GM06990 (cell line): Measurements from ENCODE around the gene PFN2.

Source experiments
- DNase-seq: peaks from one replicate; pipeline ENCODE4 v3.0.0-alpha.2; 2011; ENCODE audit not compliant: insufficient read length; ENCODE audit errors: extremely low read depth
- H3K27me3 ChIP-seq: replicated peaks from 2 replicates; pipeline ENCODE4 v1.6.0; 2011; ENCODE audit warnings: low read length; ENCODE audit not compliant: control insufficient read depth, insufficient read depth
- H3K36me3 ChIP-seq: 2 replicates; pipeline ENCODE4 v1.5.1; 2011; ENCODE audit warnings: low read length; ENCODE audit not compliant: control insufficient read depth, insufficient read depth
- H3K4me3 ChIP-seq: replicated peaks from 2 replicates; pipeline ENCODE4 v1.5.1; 2011; ENCODE audit warnings: low read depth, mild to moderate bottlenecking, control low read depth, low read length
- TF ChIP-seq, protein P1 (sequence below): IDR thresholded peaks from 2 replicates; pipeline ENCODE4 v1.5.1; 2011; ENCODE audit warnings: low read length, control low read depth, mild to moderate bottlenecking, inconsistent platforms; ENCODE audit not compliant: insufficient read depth, poor library complexity, severe bottlenecking

Gene PFN2

DNA sequence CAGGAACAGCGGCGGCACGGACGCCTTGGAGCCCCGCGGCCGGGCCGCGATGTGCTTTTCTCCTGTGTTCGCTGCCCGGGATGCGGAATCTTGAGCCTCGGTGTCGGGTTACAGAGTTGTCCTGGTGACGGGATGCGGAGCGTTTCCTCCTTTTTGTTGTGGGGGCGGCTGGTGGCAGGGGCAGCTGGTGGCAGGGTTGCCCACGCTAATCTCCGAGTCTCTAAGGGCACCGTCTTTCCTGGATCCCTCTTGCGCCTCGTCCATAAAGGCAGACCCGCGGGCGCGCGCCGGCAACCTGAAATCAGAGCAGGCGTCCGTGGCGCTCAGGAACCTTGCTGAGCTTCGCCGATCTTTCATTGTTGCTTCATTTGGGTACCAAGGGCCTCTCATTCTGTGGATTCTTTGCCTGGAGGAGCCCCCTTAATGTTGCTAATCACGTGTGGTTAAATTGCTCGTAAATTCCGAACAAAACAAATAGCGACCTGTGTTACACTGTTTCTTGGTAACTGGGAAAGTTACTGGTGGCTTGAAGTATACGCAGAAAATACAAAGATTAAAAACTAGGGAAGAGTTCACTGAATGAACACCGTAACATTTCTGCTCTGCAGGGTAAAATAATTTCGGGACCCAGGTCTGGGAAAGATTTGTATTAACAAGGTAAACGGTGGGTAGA lies 844 bp upstream of the PFN2 start:
- peak overlapping the region; percentile 63 for H3K4me3 ChIP-seq
- DNase-seq, result no peak
- H3K27me3 ChIP-seq, result no peaks in the 10 kb centered on the region; the same call in 1 of the 2 replicates
- TF ChIP-seq, protein P1, sequence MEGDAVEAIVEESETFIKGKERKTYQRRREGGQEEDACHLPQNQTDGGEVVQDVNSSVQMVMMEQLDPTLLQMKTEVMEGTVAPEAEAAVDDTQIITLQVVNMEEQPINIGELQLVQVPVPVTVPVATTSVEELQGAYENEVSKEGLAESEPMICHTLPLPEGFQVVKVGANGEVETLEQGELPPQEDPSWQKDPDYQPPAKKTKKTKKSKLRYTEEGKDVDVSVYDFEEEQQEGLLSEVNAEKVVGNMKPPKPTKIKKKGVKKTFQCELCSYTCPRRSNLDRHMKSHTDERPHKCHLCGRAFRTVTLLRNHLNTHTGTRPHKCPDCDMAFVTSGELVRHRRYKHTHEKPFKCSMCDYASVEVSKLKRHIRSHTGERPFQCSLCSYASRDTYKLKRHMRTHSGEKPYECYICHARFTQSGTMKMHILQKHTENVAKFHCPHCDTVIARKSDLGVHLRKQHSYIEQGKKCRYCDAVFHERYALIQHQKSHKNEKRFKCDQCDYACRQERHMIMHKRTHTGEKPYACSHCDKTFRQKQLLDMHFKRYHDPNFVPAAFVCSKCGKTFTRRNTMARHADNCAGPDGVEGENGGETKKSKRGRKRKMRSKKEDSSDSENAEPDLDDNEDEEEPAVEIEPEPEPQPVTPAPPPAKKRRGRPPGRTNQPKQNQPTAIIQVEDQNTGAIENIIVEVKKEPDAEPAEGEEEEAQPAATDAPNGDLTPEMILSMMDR, result no peak
- H3K36me3 ChIP-seq, result no peaks in the 10 kb centered on the region

DNA sequence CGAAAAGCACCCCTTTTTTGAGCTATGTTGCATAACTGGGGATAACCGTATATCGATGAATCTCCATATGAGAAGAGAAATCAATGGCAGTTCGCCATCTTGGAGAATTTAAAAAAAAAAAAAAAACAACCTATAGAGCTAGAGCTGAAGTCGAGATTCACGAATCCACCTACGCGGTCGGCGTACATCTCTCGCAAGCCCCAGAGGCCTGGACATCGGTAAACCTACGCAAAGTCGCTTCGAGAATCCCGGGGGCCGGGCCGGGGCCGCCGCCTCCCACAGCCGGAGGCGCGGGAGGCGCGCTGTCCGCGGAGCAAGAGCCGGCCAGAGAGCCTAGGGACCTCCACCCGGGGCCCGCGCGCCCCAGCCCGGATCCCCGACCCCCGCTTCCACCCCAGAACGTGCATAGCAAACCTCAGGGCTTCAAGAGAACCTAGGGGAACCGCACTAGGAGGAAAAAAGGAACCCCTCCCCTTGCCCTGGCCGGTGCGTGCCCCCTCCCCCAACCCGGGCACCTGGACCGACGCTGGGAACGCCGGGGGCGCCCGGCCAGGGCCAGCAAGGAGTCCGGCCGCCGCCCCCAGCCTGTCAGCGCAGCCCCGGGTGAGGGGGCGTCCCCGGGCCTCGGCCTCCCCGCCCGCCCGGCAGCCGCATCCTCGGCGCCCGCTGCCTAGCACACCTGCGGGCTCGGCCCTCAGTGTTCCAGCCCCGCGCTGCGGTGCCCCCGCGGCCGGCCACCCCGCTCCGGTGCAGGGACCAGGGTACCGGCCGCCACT lies 567 bp downstream of the PFN2 start:
- peak overlapping the region; percentile 63 for H3K4me3 ChIP-seq
- no peaks in the 10 kb centered on the region for H3K36me3 ChIP-seq
- H3K27me3 ChIP-seq, result no peaks in the 10 kb centered on the region; the same call in 1 of the 2 replicates
- TF ChIP-seq, protein P1, result no peak
- peak; percentile 78 for DNase-seq

DNA sequence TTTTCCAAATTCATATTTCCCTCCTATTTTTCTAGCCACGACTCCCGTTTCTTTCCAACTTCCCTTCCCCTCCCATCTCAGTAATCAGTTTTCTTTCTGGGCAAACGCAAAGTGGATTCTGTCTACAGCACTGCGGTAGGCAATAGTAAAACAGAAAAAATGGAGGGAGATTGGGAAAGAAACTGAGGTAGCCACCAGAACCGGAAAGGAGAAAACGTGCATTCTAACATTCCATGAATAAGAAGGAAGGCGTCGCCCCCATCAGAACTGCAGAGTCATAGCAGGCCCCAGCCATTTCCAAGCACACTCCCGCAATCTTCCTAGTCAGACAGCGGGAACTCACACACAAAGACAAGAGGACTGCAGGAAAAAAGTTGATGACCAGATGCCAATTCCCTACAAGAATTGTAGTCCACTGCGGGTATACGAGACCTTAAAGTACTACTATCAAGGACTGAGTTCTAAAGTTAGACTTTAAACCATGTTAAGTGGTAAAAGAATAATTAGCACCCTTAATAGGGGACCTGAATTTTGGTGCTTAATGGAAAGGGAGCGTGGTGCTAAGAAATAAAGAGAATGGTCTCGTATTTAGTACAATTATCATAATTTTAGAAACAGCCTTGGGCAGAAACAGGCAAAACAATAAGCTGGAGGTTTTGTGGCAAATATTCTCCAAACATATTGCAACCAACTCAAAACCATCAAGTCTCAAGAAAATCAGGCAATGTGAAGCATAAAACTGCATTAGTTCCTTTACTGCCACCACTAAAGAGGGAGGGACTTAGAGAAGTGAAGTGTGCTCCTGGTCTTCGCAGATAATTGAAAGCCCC lies 1.4 kb downstream of the PFN2 start:
- no peak for DNase-seq
- Histone ChIP-seq H3K4me3 (peak overlapping the region; percentile 63), H3K27me3 (no peaks in the 10 kb centered on the region; the same call in 1 of the 2 replicates), H3K36me3 (no peaks in the 10 kb centered on the region)
- TF ChIP-seq, protein P1, result no peak

DNA sequence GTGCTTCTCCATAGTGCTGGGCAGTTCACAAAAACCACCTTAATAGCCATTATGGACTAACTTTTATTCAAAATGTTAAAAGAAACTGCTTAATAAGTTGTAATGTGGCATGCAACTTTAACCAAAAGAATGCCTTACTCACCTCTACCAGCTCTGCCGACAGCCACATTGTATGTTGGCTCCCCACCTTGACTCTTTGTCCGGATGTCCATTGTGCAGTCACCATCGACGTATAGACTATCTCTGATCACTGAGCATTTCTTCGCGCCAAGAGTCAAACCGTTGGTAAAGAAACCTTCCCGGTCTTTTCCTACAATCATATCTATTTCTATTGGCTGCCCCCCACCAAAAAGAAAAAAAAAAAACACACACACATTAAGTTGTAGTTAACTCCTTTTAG lies 2.5 kb downstream of the PFN2 start:
- TF ChIP-seq, protein P1, result no peak
- H3K4me3 ChIP-seq, result no peak overlapping the region
- H3K27me3 ChIP-seq, result no peaks in the 10 kb centered on the region; the same call in 1 of the 2 replicates
- no peak for DNase-seq
- no peaks in the 10 kb centered on the region for H3K36me3 ChIP-seq

DNA sequence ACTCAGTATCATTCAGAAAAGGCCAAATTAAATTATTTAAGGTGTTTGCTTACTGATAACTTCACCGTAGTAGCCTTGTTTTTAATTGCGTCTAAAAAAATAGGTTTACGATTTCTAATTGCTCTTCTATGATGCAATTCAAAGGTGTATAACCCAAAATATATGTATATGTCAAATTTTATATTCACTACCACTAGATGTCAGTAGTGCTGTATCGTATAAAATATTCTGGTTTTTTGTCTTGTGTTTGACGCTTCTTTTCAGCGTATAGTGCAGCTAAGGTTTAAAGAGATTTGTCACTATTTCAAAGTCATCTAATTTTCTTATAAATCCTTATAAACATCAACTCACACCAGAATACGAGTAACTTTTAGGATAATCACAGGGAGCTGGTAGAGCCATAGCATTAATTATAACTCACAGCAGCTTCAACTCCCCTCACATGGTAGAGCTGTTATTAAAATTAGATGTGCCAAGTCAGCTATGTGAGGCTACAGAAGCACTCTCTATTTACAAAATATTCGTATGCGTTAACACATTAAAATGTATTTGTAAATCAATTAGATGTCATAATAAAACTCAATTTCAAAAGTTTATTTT lies 3.5 kb downstream of the PFN2 start:
- peak; percentile 32 for DNase-seq
- Histone ChIP-seq H3K36me3 (no peaks in the 10 kb centered on the region), H3K4me3 (no peak overlapping the region), H3K27me3 (no peaks in the 10 kb centered on the region; the same call in 1 of the 2 replicates)
- TF ChIP-seq, protein P1, result peak; percentile 35
